DLD1 (cell line): Measurements from ENCODE around the gene LTB.

Experiments
- in situ Hi-C: cut with HindIII; loops from 2 replicates; pipeline ENCODE4 v1.10.0; 2017; ENCODE audit warnings: low sequenced_read_pairs

Gene LTB

DNA sequence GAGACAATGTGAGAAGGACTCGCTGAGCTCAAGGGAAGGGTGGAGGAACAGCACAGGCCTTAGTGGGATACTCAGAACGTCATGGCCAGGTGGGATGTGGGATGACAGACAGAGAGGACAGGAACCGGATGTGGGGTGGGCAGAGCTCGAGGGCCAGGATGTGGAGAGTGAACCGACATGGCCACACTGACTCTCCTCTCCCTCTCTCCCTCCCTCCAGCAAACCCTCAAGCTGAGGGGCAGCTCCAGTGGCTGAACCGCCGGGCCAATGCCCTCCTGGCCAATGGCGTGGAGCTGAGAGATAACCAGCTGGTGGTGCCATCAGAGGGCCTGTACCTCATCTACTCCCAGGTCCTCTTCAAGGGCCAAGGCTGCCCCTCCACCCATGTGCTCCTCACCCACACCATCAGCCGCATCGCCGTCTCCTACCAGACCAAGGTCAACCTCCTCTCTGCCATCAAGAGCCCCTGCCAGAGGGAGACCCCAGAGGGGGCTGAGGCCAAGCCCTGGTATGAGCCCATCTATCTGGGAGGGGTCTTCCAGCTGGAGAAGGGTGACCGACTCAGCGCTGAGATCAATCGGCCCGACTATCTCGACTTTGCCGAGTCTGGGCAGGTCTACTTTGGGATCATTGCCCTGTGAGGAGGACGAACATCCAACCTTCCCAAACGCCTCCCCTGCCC, 5.2 kb downstream of the LTB start:
- in situ Hi-C loops = no loop called here

DNA sequence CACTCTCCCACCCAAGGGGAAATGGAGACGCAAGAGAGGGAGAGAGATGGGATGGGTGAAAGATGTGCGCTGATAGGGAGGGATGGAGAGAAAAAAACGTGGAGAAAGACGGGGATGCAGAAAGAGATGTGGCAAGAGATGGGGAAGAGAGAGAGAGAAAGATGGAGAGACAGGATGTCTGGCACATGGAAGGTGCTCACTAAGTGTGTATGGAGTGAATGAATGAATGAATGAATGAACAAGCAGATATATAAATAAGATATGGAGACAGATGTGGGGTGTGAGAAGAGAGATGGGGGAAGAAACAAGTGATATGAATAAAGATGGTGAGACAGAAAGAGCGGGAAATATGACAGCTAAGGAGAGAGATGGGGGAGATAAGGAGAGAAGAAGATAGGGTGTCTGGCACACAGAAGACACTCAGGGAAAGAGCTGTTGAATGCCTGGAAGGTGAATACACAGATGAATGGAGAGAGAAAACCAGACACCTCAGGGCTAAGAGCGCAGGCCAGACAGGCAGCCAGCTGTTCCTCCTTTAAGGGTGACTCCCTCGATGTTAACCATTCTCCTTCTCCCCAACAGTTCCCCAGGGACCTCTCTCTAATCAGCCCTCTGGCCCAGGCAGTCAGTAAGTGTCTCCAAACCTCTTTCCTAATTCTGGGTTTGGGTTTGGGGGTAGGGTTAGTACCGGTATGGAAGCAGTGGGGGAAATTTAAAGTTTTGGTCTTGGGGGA, 6.1 kb downstream of the LTB start:
- in situ Hi-C loops = no loop called here

DNA sequence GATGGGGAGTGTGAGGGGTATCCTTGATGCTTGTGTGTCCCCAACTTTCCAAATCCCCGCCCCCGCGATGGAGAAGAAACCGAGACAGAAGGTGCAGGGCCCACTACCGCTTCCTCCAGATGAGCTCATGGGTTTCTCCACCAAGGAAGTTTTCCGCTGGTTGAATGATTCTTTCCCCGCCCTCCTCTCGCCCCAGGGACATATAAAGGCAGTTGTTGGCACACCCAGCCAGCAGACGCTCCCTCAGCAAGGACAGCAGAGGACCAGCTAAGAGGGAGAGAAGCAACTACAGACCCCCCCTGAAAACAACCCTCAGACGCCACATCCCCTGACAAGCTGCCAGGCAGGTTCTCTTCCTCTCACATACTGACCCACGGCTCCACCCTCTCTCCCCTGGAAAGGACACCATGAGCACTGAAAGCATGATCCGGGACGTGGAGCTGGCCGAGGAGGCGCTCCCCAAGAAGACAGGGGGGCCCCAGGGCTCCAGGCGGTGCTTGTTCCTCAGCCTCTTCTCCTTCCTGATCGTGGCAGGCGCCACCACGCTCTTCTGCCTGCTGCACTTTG, 6.8 kb downstream of the LTB start, which contains the start of gene TNF:
Gene TNF (plus strand): TSS at position 231 of the 567 bp plus-strand sequence. CDS start 177 bp downstream, at position 408.
- in situ Hi-C loops = no loop called here

DNA sequence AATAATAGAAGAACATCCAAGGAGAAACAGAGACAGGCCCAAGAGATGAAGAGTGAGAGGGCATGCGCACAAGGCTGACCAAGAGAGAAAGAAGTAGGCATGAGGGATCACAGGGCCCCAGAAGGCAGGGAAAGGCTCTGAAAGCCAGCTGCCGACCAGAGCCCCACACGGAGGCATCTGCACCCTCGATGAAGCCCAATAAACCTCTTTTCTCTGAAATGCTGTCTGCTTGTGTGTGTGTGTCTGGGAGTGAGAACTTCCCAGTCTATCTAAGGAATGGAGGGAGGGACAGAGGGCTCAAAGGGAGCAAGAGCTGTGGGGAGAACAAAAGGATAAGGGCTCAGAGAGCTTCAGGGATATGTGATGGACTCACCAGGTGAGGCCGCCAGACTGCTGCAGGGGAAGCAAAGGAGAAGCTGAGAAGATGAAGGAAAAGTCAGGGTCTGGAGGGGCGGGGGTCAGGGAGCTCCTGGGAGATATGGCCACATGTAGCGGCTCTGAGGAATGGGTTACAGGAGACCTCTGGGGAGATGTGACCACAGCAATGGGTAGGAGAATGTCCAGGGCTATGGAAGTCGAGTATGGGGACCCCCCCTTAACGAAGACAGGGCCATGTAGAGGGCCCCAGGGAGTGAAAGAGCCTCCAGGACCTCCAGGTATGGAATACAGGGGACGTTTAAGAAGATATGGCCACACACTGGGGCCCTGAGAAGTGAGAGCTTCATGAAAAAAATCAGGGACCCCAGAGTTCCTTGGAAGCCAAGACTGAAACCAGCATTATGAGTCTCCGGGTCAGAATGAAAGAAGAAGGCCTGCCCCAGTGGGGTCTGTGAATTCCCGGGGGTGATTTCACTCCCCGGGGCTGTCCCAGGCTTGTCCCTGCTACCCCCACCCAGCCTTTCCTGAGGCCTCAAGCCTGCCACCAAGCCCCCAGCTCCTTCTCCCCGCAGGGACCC, 7.8 kb downstream of the LTB start:
- in situ Hi-C loops = no loop called here

DNA sequence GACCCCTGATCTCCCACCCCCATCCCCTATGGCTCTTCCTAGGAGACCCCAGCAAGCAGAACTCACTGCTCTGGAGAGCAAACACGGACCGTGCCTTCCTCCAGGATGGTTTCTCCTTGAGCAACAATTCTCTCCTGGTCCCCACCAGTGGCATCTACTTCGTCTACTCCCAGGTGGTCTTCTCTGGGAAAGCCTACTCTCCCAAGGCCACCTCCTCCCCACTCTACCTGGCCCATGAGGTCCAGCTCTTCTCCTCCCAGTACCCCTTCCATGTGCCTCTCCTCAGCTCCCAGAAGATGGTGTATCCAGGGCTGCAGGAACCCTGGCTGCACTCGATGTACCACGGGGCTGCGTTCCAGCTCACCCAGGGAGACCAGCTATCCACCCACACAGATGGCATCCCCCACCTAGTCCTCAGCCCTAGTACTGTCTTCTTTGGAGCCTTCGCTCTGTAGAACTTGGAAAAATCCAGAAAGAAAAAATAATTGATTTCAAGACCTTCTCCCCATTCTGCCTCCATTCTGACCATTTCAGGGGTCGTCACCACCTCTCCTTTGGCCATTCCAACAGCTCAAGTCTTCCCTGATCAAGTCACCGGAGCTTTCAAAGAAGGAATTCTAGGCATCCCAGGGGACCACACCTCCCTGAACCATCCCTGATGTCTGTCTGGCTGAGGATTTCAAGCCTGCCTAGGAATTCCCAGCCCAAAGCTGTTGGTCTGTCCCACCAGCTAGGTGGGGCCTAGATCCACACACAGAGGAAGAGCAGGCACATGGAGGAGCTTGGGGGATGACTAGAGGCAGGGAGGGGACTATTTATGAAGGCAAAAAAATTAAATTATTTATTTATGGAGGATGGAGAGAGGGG, 8.8 kb downstream of the LTB start:
- in situ Hi-C loops = no loop called here

DNA sequence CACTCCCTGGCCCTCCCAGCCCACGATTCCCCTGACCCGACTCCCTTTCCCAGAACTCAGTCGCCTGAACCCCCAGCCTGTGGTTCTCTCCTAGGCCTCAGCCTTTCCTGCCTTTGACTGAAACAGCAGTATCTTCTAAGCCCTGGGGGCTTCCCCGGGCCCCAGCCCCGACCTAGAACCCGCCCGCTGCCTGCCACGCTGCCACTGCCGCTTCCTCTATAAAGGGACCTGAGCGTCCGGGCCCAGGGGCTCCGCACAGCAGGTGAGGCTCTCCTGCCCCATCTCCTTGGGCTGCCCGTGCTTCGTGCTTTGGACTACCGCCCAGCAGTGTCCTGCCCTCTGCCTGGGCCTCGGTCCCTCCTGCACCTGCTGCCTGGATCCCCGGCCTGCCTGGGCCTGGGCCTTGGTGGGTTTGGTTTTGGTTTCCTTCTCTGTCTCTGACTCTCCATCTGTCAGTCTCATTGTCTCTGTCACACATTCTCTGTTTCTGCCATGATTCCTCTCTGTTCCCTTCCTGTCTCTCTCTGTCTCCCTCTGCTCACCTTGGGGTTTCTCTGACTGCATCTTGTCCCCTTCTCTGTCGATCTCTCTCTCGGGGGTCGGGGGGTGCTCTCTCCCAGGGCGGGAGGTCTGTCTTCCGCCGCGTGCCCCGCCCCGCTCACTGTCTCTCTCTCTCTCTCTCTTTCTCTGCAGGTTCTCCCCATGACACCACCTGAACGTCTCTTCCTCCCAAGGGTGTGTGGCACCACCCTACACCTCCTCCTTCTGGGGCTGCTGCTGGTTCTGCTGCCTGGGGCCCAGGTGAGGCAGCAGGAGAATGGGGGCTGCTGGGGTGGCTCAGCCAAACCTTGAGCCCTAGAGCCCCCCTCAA, 9.9 kb downstream of the LTB start, which contains the start of gene LTA:
Gene LTA (plus strand): TSS at position 249 of the 871 bp plus-strand sequence. CDS start 454 bp downstream, at position 703.
- in situ Hi-C loops = no loop called here

DNA sequence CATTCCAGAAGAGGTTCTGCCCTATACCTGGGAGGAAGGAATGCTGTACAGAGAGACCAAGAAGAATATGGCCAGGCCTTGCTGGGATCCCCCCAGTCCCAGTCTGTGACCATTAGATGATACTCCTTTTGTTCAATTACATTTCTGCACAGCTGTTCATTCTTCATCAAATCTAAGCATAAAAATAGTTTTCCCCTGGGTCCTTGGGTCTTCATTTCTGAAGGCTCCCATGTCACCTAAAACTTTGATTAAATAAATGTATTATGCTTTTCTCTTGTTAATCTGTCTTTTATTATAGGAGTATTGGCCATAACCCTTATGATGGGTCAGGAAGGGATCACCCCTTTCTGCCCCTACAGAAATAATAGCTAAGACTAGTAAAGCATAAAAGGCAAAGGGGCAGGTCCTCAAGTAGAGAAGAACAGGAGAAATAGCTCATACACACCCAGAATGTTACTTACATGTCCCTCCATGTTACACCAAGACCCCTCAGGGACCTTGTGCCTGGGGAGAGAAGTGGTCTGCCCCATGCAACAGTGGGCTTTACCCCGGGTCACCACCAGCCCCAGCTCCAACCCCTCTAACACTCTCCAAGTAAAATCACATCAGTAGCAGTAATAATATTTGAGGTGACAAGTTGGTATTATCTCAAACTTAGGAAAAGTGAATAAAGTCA, 12.2 kb downstream of the LTB start:
- in situ Hi-C loops = no loop called here

DNA sequence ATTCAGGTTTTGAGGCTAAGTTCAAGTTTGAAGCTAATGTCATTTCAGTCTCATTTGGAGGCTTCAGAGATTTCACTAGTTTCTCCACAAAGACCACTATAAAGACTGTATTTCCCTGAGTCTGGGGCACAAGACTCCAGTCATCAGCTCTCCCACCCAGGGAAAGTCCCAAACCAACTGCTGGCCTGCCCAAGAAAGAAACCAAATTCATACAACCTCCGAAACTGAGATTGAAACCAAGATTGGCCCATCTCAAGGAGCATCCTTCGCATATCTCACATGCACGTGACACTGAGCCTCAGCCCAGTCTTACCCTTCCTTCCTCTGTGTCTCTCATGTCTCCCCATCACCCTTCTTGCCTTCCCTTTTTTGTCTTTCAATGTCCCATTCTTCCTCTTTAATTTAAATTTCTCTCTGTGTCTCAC, 13.7 kb downstream of the LTB start:
- in situ Hi-C loops = no loop called here

DNA sequence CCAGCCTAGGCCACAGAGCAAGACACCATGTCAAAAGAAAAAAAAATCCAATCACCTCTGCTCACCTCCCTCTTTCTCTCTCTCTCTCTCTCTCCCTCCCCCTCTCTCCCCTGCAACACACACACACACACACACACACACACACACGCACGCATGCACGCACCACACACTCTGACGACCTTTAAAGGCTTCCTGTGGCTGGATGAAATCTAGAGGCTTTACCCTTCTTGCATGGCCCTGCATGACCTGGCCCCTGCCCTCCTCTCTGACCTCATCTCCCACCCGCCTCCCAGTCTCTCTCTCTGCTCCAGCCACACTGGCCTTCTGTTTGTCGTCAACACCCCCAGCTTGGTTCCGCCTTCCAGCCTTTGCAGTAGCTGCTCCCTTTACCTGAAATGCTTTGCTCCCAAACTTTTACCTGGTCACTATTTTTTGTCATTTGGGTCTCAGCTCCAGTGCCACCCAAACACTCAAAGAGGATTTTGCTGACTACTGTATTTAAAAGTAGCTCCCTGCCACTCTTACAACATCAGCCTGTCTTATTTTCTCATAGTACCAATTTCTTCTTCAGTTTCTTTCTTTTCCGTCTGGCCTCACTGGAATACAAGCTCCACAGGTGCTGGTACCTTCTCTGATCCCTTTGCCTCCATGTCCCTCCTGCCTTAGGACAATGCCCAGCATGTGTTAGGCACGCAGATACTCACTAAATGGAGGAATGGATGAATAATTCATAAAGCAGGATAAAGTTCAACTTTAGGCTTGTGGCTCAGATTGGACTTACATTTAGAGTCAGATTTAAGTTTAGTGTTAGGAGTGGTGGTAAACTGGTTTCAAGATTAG, 14.5 kb downstream of the LTB start:
- in situ Hi-C loops = no loop called here

DNA sequence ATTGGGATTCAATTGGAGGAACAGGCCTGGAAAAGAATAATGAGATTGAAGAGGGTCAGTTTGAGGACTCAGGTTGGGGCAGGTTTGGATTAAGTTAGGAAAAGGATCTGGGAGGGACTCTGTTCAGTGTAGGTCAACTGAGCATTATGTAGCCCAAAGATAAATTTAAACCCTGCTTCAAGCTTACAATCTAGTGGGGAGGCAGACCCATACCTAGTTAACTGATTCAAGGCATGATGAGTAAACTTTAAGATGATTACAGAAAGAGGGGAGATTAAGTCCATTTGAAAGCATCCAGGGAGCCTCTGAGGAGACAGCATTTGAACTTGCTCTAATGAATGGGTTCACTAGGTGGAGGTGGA, 21.5 kb downstream of the LTB start:
- in situ Hi-C loops = no loop called here

DNA sequence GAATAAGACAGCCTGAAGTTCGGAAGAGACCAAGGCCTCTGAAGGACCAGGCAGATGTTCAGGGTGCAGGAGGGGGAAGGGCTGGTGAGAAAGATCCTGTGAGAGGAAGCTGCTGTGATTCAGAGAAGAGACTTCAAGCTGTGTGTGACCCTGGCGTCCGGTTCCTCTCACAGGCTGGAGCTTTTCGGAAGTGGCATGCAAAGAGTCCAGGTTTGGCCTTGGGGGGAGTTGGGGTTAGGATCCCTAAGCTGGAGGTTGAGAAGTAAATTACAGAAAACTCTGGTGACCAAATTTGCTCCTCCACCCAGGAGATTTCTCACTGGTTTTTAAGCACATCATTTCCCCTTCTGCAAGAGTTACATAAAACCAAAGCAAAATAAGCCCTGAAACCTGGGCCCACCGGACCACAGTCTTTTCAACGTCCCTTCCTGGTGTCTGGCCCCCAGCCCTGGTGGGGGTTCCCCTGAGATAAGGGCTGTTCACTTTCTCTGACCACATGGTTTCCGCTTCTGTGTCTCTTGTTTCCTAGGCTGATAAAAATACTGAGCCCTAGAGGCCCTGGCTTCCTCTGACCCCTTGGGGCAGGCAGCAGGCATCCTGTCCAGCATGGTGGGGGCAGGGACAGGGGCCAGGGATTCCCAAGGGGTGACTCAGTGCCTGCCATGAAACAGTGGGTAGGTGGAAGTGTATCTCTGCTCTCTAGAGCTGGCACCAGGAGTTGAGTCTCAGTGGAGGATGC, 22.1 kb downstream of the LTB start:
- in situ Hi-C loops = no loop called here

DNA sequence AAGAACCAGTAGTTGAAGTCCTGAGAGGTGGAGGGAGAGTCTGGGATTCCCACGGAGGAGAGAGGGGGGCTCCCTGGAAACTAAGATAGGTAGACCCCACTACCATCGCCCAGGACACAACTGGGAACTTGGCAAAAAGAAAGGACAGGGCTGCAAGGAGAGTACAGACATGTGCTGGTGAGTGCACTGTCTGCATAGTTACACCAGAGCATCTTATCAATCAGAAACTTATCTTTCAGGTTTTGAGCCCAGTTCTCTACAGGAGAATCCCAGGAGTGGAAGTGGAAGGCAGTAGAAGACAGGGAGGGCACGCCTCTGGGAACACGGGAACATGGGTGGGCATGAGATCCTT, 22.6 kb downstream of the LTB start:
- in situ Hi-C loops = no loop called here

DNA sequence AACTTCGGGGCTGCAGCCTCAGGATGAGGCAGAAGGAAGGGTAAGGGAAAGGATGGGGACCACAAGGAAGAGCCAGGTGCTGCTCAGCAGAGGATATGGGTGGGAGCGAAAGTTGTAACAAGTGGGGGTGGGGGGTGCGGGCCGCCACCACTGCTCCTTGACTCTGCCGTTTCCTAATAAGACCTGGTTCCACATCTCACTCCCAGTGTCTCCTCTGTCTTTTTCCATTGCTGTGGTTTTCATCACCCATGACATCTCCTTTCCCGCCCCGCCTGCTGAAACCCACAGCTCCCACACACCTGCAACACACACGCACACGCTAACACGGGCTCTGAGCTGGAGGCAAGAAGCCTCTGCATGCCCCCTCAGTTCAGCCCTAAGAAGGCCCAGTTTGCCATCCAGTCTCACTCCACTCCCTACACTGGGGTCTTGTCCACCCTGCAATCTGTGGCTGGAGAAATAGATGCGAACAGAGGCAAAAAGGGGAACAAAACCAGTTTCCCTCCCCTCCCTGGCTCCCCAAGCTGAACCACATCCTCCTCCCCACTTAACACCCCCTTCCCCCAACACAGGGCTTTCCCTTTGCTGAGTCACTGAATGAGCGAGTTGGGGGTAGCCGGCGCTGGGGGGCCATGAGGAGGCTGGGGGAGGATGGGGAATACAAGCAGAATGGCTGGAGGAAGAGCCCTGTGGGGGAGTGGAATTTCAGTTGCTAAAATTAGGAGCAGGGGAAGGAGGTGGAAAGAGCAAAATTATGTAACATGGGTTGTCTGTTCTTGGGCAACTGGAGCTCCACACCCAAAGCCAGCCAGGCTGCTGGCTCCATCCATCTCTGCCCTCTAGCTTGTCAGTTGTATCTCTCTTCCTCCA, 23.4 kb downstream of the LTB start:
- in situ Hi-C loops = no loop called here

DNA sequence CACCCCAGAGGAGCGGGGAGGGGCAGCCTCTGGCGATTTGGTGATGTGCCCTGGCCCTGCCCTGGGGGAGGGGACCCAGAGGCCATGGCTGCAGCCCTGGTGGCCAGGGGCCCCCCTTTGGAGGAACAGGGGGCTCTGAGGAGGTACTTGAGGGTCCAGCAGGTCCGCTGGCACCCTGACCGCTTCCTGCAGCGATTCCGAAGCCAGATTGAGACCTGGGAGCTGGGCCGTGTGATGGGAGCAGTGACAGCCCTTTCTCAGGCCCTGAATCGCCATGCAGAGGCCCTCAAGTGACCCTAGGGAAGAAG, 24.0 kb downstream of the LTB start:
- in situ Hi-C loops = no loop called here

DNA sequence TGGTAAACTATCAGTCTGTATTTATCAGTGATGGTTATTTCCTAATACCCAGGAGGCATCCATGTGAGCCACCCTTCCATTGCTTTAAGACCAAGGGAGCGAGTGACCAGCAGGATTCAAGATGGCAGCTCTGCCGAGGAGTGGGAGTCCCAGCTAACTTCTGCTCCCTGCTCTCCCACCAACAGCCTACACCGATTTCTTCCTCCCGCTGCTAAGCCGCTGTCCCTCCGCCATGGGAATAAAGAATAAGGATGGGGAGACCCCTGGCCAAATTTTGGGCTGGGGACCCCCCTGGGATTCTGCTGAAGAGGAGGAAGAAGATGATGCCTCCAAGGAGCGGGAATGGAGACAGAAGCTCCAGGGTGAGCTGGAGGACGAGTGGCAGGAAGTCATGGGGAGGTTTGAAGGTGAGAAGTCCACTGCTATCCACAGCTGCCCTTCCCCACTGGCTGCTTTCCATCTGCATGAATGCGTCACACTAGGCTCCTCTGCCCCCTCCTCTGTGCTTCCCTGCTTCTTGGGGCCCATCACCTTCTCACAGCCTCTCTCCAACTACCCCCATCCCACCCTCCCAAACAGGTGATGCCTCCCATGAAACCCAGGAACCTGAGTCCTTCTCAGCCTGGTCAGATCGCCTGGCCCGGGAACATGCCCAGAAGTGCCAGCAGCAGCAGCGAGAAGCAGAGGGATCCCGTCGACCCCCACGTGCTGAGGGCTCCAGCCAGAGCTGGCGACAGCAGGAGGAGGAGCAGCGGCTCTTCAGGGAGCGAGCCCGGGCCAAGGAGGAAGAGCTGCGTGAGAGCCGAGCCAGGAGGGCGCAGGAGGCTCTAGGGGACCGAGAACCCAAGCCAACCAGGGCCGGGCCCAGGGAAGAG, 24.5 kb downstream of the LTB start:
- in situ Hi-C loops = no loop called here
